HEK293T (cell line): ENCODE data around the gene NXPH4.

Experiments used
- CTCF ChIA-PET: fragments of 350-600 bp; formaldehyde crosslinking; extraction: SDS; loops from one replicate; lab custom pipeline; 2021; ENCODE audit warnings: antibody characterized with exemption, inconsistent platforms; lab: Yijun Ruan, JAX
- POLR2A ChIA-PET: fragments of 350-600 bp; formaldehyde crosslinking; extraction: SDS; loops from one replicate; lab custom pipeline; 2020; ENCODE audit warnings: antibody characterized with exemption, inconsistent platforms; lab: Yijun Ruan, JAX
- DNase-seq: peaks from one replicate; pipeline ENCODE4 v3.0.0; 2012; ENCODE audit warnings: mixed read lengths; ENCODE audit errors: extremely low spot score
- ARNT ChIP-seq: fragments of 450-650 bp; IDR thresholded peaks from 2 replicates; pipeline ENCODE4 v1.6.1; 2017; ENCODE audit warnings: mild to moderate bottlenecking
- BHLHE40 ChIP-seq: fragments of 450-650 bp; IDR thresholded peaks from 2 replicates; pipeline ENCODE4 v1.6.1; 2016; ENCODE audit warnings: mild to moderate bottlenecking, moderate library complexity, borderline replicate concordance
- CTBP1 ChIP-seq: fragments of 450-650 bp; IDR thresholded peaks from 2 replicates; pipeline ENCODE4 v1.6.1; 2016; ENCODE audit warnings: borderline replicate concordance
- ELF4 ChIP-seq: fragments of 450-650 bp; IDR thresholded peaks from 2 replicates; pipeline ENCODE4 v1.6.1; 2017; ENCODE audit warnings: antibody characterized with exemption
- FOXA1 ChIP-seq: fragments of 450-650 bp; IDR thresholded peaks from 2 replicates; pipeline ENCODE4 v1.6.1; 2016; ENCODE audit warnings: mild to moderate bottlenecking
- FOXK2 ChIP-seq: fragments of 450-650 bp; IDR thresholded peaks from 2 replicates; pipeline ENCODE4 v1.6.1; 2016; ENCODE audit warnings: mild to moderate bottlenecking
- FOXM1 ChIP-seq: fragments of 450-650 bp; IDR thresholded peaks from 2 replicates; pipeline ENCODE4 v1.6.1; 2017; ENCODE audit warnings: mild to moderate bottlenecking, borderline replicate concordance
- HDGF ChIP-seq: fragments of 450-650 bp; IDR thresholded peaks from 2 replicates; pipeline ENCODE4 v1.6.1; 2017; ENCODE audit warnings: antibody characterized with exemption, borderline replicate concordance
- L3MBTL2 ChIP-seq: fragments of 450-650 bp; conservative IDR thresholded peaks from 2 replicates; pipeline ENCODE4 v1.6.1; 2016; ENCODE audit warnings: mild to moderate bottlenecking
- LEF1 ChIP-seq: fragments of 450-650 bp; IDR thresholded peaks from 2 replicates; pipeline ENCODE4 v1.6.1; 2017; ENCODE audit warnings: mild to moderate bottlenecking, borderline replicate concordance
- NFRKB ChIP-seq: fragments of 450-650 bp; IDR thresholded peaks from 2 replicates; pipeline ENCODE4 v1.6.1; 2016; ENCODE audit warnings: mild to moderate bottlenecking, moderate library complexity
- PKNOX1 ChIP-seq: fragments of 450-650 bp; IDR thresholded peaks from 2 replicates; pipeline ENCODE4 v1.6.1; 2016
- SP1 ChIP-seq: fragments of 450-650 bp; IDR thresholded peaks from 2 replicates; pipeline ENCODE4 v1.6.1; 2017
- SUZ12 ChIP-seq: fragments of 450-650 bp; IDR thresholded peaks from 2 replicates; pipeline ENCODE4 v1.6.1; 2016; ENCODE audit warnings: mild to moderate bottlenecking
- TARDBP ChIP-seq: fragments of 450-650 bp; IDR thresholded peaks from 2 replicates; pipeline ENCODE4 v1.6.1; 2016
- ZNF384 ChIP-seq: fragments of 450-650 bp; IDR thresholded peaks from 2 replicates; pipeline ENCODE4 v1.6.1; 2016

NXPH4 gene

GRCh38 chr12:57231276-57232021 lies 14.9 kb downstream of the NXPH4 start:
- POLR2A ChIA-PET, result interaction anchor here (3.5 to 5.5 kb wide), 3 partner anchors 9 to 224 kb away, joined by 14 to 87 read pairs (median 80); partner anchors contain the start of genes INHBE and NXPH4
- CTCF ChIA-PET, result interaction anchor here (2.3 to 2.5 kb wide), 2 partner anchors 8 to 17 kb away, joined by 17 to 21 read pairs; no protein-coding TSS in a partner anchor
- TF ChIP-seq PKNOX1 (no peak), NFRKB (no peak), FOXK2 (no peak), FOXM1 (no peak), ZNF384 (no peak), SUZ12 (no peak), BHLHE40 (no peak), HDGF (no peak), FOXA1 (no peak), TARDBP (no peak), ARNT (no peak), CTBP1 (no peak), ELF4 (no peak), L3MBTL2 (no peak), LEF1 (no peak), SP1 (no peak)
- no peak for DNase-seq

- TF ChIP-seq FOXA1, result no peak
- CTCF ChIA-PET, result interaction anchor here (0.6 kb wide), 1 partner anchor 410 kb away, joined by 3 read pairs; no protein-coding TSS in a partner anchor
- POLR2A ChIA-PET, result interaction anchor here (3.5 to 5.5 kb wide), 3 partner anchors 9 to 223 kb away, joined by 14 to 87 read pairs (median 80); partner anchors contain the start of genes INHBE and NXPH4
- DNase-seq, result no peak
Observed at GRCh38 chr12:57232156-57232756, 15.7 kb downstream of the NXPH4 start.

- CTCF ChIA-PET, result no interaction called here
- TF ChIP-seq SP1, result no peak
- TF ChIP-seq FOXK2, result no peak
- no peak for TF ChIP-seq TARDBP
- no peak for TF ChIP-seq NFRKB
- no peak for TF ChIP-seq PKNOX1
- TF ChIP-seq SUZ12, result no peak
- TF ChIP-seq CTBP1, result no peak
- no peak for TF ChIP-seq ZNF384
- no peak for TF ChIP-seq LEF1
- TF ChIP-seq ELF4, result no peak
- no peak for TF ChIP-seq ARNT
- TF ChIP-seq BHLHE40, result no peak
- TF ChIP-seq HDGF, result no peak
- TF ChIP-seq FOXM1, result no peak
- no peak for TF ChIP-seq FOXA1
- TF ChIP-seq L3MBTL2, result no peak
- DNase-seq, result no peak
- POLR2A ChIA-PET, result interaction anchor here (0.9 to 5.5 kb wide), 2 partner anchors 11 to 17 kb away, joined by 4 to 87 read pairs; partner anchors contain the start of gene NXPH4
Observed at GRCh38 chr12:57233357-57234232, 17.0 kb downstream of the NXPH4 start.

- ChIA-PET POLR2A (interaction anchor here (0.9 to 5.5 kb wide), 2 partner anchors 11 to 17 kb away, joined by 4 to 87 read pairs; partner anchors contain the start of gene NXPH4), CTCF (no interaction called here)
- no peak for DNase-seq
- TF ChIP-seq SP1 (no peak), NFRKB (no peak), PKNOX1 (no peak), CTBP1 (no peak), ARNT (no peak), FOXK2 (no peak), HDGF (no peak), TARDBP (no peak)
Observed at GRCh38 chr12:57234233-57234570, 17.6 kb downstream of the NXPH4 start.

- ChIA-PET CTCF (no interaction called here), POLR2A (no interaction called here)
- no peak for DNase-seq
- TF ChIP-seq CTBP1 (no peak), PKNOX1 (no peak), SUZ12 (no peak), FOXM1 (no peak), HDGF (no peak), L3MBTL2 (no peak), TARDBP (no peak), SP1 (no peak), FOXA1 (no peak), NFRKB (no peak), ELF4 (no peak), ARNT (no peak), BHLHE40 (no peak), LEF1 (no peak), ZNF384 (no peak)
Observed at GRCh38 chr12:57234571-57235016, 18.0 kb downstream of the NXPH4 start.
